Measurements from ENCODE around the gene WDR75.
A peak's percentile ranks its signal among the peaks of the same experiment; 100 is the strongest.

WDR75 gene

DNA sequence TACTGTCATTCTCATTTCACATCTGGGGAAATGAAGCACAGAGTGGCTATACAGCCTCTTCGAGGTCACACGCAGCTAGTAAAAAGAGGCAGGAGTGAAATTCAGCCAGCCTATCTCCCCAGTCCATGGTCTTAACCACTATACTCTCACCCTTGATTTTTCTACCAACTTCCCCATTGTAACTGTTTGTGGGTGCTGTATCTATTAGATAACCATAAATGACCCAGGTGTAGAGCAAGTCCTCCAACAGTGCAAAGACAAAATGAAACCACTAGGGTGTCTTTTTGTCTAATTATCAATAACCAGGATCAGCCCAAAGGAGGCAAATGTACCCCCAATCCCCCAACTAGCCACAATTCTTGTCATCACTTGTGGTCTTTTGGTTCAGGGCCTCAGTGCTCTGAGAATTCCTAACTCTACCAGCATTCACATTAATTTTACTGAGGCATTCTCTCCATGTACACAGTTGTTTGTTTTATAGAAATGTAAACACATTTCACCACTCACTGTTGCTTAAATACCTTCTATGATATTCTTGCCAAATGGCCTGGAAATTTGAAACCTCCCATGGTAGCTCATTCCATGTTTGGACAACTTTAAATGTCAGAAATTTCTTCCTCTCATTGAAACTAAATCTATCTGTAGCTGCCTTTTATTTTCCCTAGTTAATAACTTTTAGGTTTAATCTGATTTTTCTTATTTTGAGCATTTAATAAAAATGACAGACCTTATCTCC, 80.6 kb downstream of the WDR75 start:
- H3K36me3 ChIP-seq (ENCODE audit: insufficient read depth): no peaks in the 10 kb centered on the region
- TF ChIP-seq, protein P1, sequence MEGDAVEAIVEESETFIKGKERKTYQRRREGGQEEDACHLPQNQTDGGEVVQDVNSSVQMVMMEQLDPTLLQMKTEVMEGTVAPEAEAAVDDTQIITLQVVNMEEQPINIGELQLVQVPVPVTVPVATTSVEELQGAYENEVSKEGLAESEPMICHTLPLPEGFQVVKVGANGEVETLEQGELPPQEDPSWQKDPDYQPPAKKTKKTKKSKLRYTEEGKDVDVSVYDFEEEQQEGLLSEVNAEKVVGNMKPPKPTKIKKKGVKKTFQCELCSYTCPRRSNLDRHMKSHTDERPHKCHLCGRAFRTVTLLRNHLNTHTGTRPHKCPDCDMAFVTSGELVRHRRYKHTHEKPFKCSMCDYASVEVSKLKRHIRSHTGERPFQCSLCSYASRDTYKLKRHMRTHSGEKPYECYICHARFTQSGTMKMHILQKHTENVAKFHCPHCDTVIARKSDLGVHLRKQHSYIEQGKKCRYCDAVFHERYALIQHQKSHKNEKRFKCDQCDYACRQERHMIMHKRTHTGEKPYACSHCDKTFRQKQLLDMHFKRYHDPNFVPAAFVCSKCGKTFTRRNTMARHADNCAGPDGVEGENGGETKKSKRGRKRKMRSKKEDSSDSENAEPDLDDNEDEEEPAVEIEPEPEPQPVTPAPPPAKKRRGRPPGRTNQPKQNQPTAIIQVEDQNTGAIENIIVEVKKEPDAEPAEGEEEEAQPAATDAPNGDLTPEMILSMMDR (conservative IDR thresholded peaks at IDR 0.05; ENCODE audit: low read depth, low read length): peak; percentile 55
- H3K9ac ChIP-seq: no peak overlapping the region
- H3K27me3 ChIP-seq (ENCODE audit: insufficient read depth, low read depth): no peaks in the 10 kb centered on the region
- H2AFZ ChIP-seq (ENCODE audit: low read depth): no peak overlapping the region
- no peak overlapping the region for H3K4me3 ChIP-seq (IDR thresholded peaks at IDR 0.05; ENCODE audit: insufficient read depth, low read depth, low read length)
- no peaks in the 10 kb centered on the region for H4K20me1 ChIP-seq (ENCODE audit: insufficient read depth)
- H3K4me2 ChIP-seq: no peak overlapping the region
- peaks cover 43% of the 10 kb centered on the region for H3K4me1 ChIP-seq (ENCODE audit: low read depth, poor library complexity, severe bottlenecking)
- no peak overlapping the region for H3K27ac ChIP-seq
- H3K79me2 ChIP-seq (ENCODE audit: insufficient read depth, low read depth): no peaks in the 10 kb centered on the region

DNA sequence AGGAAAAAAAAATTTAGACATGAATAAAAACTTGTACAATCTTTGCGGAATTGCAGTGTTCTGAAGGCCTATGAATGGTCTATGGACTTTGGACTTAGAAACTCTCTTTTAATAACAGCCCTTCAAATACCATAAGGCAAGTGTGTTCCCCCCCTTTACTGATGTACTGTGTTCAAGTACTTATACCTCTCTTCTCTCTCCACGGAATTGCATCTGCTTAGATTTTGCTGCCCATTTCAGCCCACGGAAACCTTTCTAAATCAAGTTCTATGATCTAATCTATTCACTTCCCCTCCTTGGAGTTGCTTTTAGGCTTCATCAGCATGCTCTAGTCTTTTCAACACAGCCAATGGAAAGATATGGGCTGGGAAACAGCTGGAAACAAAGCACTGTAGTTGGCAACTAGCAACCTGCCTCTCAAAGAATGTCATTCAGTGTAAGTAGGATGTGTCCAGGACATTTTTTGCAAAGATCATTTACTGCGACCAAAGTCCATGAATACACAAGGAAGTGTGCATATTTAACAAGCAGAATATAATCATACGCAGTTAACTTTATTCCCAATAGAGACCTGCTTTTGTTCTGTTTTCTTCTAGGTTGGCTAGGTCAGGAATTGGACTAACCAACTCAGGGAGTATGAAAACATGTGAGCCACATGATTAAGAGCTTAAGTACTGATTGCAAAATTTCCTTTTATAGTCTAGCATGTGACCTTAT, 81.3 kb downstream of the WDR75 start:
- Histone ChIP-seq H3K27me3 (ENCODE audit: insufficient read depth, low read depth) (no peaks in the 10 kb centered on the region), H2AFZ (ENCODE audit: low read depth) (no peak overlapping the region), H3K4me3 (IDR thresholded peaks at IDR 0.05; ENCODE audit: insufficient read depth, low read depth, low read length) (no peak overlapping the region), H3K27ac (no peak overlapping the region), H4K20me1 (ENCODE audit: insufficient read depth) (no peaks in the 10 kb centered on the region), H3K9ac (no peak overlapping the region), H3K4me2 (no peak overlapping the region), H3K79me2 (ENCODE audit: insufficient read depth, low read depth) (no peaks in the 10 kb centered on the region), H3K4me1 (ENCODE audit: low read depth, poor library complexity, severe bottlenecking) (peaks cover 46% of the 10 kb centered on the region), H3K36me3 (ENCODE audit: insufficient read depth) (no peaks in the 10 kb centered on the region)
- TF ChIP-seq, protein P1 (conservative IDR thresholded peaks at IDR 0.05; ENCODE audit: low read depth, low read length): no peak

DNA sequence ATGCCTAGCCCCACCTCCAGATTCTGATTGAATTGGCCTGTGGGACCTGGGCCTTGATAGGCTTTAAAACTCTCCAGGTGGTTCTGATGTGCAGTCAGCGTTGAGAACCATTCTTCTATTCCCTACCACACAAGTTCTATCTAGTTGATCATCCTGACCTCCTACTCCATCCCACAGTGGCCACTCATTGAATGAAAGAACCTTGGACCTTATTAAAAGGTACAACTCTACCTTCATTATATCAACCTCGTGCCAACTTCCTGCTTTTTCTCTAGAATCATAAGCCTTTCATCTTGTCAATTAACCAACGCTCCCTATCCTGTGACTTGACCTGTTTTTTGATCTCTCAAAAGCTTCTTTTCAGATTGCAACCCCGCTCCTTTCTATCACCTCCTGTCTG, 83.5 kb downstream of the WDR75 start:
- no peak overlapping the region for H3K4me2 ChIP-seq
- no peaks in the 10 kb centered on the region for H3K27me3 ChIP-seq (ENCODE audit: insufficient read depth, low read depth)
- no peak overlapping the region for H2AFZ ChIP-seq (ENCODE audit: low read depth)
- no peak overlapping the region for H3K27ac ChIP-seq
- H3K4me3 ChIP-seq (IDR thresholded peaks at IDR 0.05; ENCODE audit: insufficient read depth, low read depth, low read length): no peak overlapping the region
- H4K20me1 ChIP-seq (ENCODE audit: insufficient read depth): no peaks in the 10 kb centered on the region
- peaks cover 68% of the 10 kb centered on the region for H3K4me1 ChIP-seq (ENCODE audit: low read depth, poor library complexity, severe bottlenecking)
- H3K79me2 ChIP-seq (ENCODE audit: insufficient read depth, low read depth): no peaks in the 10 kb centered on the region
- TF ChIP-seq, protein P1 (conservative IDR thresholded peaks at IDR 0.05; ENCODE audit: low read depth, low read length): no peak
- no peaks in the 10 kb centered on the region for H3K36me3 ChIP-seq (ENCODE audit: insufficient read depth)
- H3K9ac ChIP-seq: no peak overlapping the region
